GM21717 (cell line): ENCODE measurements around the gene LAGE3.
A peak's percentile ranks its signal among the peaks of the same experiment; 100 is the strongest.

ENCODE experiments used
- ATAC-seq: cut with Tn5 transposase; IDR thresholded peaks from one replicate; pipeline ENCODE4 v1.9.1; 2021; ENCODE audit warnings: mild to moderate bottlenecking, moderate library complexity; ENCODE audit not compliant: unreplicated experiment

Gene LAGE3

GRCh38 chrX:154436983-154437752 is 41.9 kb downstream of the LAGE3 start, which contains the start of gene GDI1:
Gene GDI1, plus strand, starts transcription at chrX:154437154. Its CDS starts 101 bp downstream, at chrX:154437255.
- no peak for ATAC-seq

DNA sequence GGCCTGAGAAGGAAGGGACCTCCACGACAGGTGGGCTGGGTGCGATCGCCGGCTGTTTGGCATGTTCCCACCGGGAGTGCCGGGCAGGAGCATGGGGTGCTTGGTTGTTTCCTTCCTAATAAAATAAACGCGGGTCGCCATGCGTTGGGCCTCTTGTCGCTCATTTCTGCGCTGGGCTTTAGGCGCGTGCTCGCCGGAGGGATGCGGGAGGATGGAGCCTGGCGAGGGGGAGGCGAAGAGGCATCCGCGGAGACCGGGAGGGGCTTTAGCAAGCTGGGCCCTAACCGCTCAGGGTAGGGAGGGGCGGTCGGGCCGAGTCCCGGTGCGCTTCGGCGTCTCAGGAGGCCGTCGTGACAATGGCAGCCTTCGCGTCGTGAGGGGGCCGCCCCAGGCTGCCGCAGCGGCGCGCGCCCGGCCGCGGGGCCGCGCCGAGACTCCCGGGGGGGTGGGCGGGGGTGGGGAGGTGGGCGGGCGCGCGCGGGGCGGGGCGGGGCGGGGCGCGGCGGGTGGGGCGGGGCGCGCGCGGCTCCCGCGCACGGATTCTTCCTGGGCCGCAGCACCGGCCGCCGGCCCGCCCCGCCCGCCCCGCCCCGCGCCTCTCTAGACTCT is 42.6 kb downstream of the LAGE3 start:
- ATAC-seq: no peak

DNA sequence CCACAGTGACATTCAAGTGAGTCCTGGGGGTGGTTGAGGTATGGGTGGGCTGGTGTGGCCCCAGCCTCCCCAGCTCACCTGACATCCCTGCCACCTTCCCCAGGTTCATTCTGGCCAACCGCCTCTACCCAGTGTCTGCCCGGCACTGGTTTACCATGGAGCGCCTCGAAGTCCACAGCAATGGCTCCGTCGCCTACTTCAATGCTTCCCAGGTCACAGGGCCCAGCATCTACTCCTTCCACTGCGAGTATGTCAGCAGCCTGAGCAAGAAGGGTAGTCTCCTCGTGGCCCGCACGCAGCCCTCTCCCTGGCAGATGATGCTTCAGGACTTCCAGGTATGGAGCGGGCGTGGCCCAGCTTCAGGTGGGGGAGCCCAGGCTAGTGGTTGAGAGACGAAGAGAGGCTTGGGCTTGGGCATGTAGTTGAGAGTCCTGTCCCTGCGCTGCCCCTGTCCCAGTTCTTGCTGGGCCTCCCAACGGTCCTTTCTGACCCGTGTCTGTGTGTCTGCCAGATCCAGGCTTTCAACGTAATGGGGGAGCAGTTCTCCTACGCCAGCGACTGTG is 43.8 kb downstream of the LAGE3 start:
- ATAC-seq: no peak

DNA sequence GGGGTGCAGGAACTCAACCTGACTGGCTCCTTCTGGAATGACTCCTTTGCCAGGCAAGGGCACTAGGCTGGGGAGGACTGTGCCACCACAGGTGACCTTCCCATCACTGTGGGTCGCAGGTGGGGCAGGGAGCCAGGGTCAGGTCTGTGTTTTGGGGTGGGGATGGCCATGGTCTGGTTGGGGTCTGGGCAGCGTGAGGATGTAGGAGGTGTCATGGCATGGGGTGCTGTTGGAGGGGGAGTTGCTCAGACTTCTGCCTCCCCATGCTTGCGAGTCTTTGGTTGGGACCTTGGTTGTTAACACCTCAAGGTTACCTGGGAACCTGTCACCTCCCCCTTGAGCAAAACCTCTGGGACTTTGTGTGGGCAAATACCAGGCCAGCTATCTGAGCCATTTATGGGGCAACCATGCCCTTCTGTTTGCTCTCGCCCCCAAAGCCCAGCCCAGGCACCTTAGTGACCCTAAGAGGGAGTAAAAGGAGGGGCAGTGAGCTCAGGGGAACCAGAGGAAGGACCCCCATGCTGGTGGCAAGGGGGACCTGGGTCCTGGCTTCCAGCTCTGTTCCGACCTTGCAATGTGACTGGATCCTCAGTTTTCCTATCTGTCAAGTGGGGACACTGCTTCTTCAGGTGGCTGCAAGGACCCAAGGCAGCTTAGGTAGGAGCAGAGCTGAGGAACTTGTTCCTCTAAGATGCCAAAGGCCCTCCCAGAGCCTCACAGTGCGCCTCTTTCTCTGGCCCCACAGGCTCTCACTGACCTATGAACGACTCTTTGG is 44.5 kb downstream of the LAGE3 start:
- no peak for ATAC-seq

GRCh38 chrX:154433605-154434004 is 45.5 kb downstream of the LAGE3 start:
- ATAC-seq: no peak

- ATAC-seq: no peak
These were observed 46.9 kb downstream of the LAGE3 start for GRCh38 chrX:154432210-154432609.

- ATAC-seq: no peak
These were observed 47.7 kb downstream of the LAGE3 start for GRCh38 chrX:154431341-154431740.

DNA sequence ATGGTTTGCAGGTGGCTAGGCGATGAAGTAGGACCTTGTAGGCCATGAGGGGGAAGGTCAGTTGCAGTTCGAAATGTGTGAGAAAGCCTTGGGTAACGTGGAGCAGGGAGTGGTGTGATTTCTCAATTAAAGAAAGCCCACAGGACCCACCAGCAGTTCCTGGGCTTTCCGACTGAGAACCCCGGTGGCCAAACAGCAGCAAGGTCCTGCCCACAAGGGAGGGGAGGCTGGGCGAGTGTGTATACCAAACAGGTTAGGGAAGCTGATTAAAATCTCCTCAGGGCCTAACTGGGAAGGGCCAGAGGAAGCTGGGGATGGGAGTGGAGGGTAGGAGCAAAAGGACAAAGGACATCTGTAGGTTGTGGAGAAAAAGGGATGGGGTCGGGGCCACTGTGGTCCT is 48.2 kb downstream of the LAGE3 start:
- ATAC-seq: no peak

GRCh38 chrX:154430479-154430878 is 48.6 kb downstream of the LAGE3 start:
- no peak for ATAC-seq

- no peak for ATAC-seq
These were observed 49.4 kb downstream of the LAGE3 start for GRCh38 chrX:154429711-154430110.

DNA sequence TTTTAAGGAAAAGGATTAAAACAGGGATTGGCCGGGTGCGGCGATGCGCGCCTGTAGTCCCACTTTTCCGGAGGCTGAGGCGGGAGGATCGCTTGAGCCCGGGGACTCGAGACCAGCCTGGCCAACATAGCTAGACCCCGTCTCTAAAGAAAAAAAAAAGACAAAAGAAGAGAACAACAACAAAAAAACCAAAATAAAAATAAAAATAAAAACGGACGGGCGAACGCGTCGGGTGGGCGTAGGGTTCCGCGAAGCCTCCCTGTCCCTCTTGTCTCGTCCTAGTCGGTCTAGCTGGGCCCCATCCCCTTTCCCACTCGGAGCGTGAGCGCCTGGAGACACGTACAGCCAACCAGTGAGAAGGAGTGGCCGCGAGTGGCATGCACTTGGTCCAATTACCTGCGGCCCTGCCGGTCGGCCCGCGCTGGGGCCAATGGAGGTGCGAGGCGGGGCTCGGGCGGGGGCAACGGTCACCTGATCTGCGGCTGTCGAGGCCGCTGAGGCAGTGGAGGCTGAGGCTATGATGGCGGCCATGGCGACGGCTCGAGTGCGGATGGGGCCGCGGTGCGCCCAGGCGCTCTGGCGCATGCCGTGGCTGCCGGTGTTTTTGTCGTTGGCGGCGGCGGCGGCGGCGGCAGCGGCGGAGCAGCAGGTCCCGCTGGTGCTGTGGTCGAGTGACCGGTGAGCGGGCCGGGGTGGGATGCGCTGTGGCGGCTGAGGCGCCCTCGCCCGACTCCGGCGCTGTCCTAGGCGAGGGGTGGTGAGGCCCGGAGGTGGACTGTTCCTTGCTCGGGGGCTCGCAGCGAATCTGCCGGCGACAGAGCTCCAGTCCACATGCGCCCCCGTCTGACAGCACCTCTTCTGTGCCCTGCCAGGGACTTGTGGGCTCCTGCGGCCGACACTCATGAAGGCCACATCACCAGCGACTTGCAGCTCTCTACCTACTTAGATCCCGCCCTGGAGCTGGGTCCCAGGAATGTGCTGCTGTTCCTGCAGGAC is 50.6 kb downstream of the LAGE3 start, which contains the start of gene ATP6AP1:
Gene ATP6AP1, plus strand, starts transcription at position 502 of the 996 bp plus-strand sequence. Its CDS starts 16 bp downstream, at position 518.
- ATAC-seq: peak; percentile 92
